Skin epidermis (tissue), 12 donors: ENCODE measurements around the gene MED8.

Experiments
- H3K27ac ChIP-seq, 21 experiments: fragments of 200-600 bp; sonication (generic) in 11 of 21; one replicate each; pipeline ENCODE4 v1.5.0; 2020; ENCODE audit warnings: mild to moderate bottlenecking in 3 of 21, inconsistent platforms in 2 of 21, moderate library complexity in 2 of 21
- H3K4me3 ChIP-seq, 7 experiments: fragments of 200-600 bp; sonication (generic) in 2 of 7; one replicate each; pipeline ENCODE4 v1.5.0; 2020; ENCODE audit warnings: inconsistent platforms in 2 of 7, mild to moderate bottlenecking in 2 of 7, moderate library complexity in 1 of 7

MED8 gene

DNA sequence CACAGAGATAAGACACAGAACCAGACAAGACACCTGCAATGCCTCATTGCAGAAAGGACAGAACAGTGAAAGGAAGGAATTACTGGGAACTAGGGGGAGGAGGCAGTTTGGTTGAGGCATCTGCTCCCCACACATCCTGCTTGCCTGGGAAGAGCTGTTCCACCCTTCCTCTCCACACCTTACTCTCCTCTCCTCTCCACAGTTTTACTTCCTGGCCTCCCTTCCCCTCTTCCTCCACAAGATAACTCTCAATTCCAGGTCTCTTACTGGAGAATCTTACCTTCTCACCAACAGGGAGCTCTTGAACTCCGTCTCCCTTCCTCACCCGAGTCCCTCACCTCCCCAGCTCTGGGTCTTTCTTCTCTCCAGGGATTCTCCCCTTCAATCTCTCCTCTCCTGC lies 23.9 kb downstream of the MED8 start:
- peak overlapping the region in 19 of 21 experiments; percentile 50 to 99 (median 97) for H3K27ac ChIP-seq
- H3K4me3 ChIP-seq = peak overlapping the region in 6 of 7 experiments; percentile 8 to 89 (median 77)

DNA sequence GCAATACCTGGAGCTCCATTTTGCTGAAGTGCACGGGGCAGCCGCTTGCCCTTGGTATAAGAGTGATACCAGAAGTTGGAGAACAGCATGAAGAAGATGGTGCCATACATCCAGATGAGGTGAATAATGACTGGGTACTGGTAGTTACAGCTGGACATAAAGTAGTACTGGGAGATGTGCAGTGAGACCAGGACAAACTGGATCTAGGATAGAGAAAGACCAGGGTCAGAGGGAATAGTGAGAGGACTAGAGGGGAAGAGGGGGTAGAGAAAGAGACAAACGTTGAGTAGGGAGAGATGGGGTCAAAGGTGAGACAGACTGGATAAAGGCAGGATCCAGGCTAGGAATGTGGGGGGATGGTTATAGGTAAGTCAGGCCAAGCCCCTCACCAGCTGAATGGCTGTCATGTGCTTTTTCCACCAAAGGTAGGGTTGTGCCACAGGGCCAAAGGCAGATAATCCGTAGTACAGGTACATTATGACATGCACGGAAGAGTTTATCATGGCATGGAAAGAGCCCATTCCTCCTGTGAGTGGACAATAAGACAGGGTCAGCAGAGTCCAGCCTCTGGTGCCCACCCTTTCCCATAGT lies 25.6 kb downstream of the MED8 start:
- H3K27ac ChIP-seq = peak overlapping the region in 2 of 21 experiments; percentile 39 to 98
- no peak overlapping the region for H3K4me3 ChIP-seq

DNA sequence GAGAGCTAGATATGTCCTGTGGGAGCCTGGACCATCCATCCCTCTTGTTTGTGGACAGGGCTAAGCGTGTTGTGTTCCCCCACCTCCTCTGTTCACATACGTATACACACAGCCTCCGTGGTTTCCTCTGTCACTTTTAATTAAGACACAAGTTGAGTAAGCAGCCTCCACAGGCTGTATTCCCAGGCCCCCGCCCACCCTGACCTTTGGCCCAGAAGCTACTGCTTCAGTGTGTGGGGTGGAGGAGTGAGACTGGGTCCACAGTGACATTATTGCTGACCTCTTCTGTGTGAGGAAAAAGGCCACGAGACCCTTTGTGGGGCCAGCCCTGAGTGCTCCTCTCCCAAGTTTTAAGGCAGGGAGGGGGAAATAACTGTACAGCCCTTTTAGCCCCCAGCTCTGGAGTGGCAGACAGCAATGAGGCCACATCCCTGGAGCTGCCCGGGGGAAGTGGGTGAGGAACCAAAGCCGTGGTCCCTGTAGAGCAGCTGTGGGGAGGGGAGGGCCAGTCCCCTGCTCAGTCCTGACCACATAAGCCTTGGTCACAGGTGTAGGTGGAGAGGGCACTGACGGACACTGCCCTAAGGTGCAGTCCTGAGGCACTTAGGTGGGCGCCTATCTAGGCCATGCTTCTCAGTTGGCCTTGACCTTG lies 26.2 kb downstream of the MED8 start:
- H3K27ac ChIP-seq = no peak overlapping the region

DNA sequence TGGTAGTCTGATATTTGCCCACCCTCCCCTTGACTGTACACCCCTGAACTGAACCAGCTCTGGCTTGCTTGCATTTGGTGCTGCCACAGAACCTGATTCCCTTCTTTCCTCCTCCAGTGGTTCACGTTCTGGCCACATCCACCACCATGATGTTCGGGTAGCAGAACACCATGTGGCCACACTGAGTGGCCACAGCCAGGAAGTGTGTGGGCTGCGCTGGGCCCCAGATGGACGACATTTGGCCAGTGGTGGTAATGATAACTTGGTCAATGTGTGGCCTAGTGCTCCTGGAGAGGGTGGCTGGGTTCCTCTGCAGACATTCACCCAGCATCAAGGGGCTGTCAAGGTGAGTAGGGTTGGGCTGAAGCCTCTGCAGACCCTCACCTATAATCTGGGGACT lies 29.0 kb downstream of the MED8 start:
- no peak overlapping the region for H3K27ac ChIP-seq
- peak overlapping the region in 1 of 7 experiments; percentile 59 for H3K4me3 ChIP-seq

More for the DNA sequence above, 26.2 kb downstream of the MED8 start:
- H3K4me3 ChIP-seq = no peak overlapping the region

DNA sequence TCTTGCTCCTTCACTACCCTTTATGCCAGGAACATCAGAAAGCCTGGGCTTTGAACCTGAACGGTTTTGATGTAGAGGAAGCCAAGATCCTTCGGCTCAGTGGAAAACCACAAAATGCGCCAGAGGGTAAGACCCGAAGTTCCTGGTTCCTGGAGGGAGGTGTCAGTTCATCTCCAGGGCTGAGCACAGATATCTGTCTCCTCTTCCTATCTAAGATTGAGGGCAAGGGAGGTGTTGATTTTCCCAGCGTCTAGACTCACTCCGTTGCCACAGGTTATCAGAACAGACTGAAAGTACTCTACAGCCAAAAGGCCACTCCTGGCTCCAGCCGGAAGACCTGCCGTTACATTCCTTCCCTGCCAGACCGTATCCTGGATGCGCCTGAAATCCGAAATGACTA lies 29.9 kb downstream of the MED8 start:
- Histone ChIP-seq H3K27ac (peak overlapping the region in 2 of 21 experiments; percentile 59 to 92), H3K4me3 (peak overlapping the region in 6 of 7 experiments; percentile 44 to 66 (median 55))

DNA sequence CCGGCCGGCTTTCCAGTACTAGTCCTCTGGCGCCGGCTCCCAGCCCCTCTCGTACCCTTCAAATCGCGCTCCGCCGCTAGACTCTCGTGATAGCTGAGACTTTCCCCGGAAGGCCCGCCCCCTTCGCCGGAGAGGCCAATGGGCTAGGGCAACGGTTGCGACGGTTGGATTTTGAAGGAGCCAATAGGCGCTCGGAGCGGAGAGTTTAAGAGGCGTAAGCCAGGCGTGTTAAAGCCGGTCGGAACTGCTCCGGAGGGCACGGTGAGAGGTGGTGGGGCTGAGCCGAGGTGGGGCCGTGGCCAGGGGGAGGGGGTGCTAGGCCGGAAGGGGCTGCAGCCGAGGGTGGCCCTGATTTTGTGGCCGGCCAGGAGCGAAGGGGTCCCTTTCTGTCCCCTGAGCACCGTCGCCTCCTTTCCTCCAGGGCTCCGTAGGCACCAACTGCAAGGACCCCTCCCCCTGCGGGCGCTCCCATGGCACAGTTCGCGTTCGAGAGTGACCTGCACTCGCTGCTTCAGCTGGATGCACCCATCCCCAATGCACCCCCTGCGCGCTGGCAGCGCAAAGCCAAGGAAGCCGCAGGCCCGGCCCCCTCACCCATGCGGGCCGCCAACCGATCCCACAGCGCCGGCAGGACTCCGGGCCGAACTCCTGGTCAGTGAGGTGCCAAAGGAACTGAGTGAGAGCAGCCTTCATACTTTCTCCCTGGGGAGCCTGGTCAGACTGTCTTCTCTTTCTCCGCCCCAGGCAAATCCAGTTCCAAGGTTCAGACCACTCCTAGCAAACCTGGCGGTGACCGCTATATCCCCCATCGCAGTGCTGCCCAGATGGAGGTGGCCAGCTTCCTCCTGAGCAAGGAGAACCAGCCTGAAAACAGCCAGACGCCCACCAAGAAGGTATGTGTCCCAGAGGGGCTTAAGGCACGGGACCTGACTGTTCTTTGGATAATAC lies 30.6 kb downstream of the MED8 start, which contains the start of gene CDC20:
Gene CDC20, plus strand, starts transcription at position 236 of the 948 bp plus-strand sequence. Its CDS starts 235 bp downstream, at position 471.
- peak within 1 kb of the TSS; percentile 44 to 66 (median 55) for H3K4me3 ChIP-seq
- peak within 1 kb of the TSS; percentile 36 to 99 (median 93) for H3K27ac ChIP-seq

DNA sequence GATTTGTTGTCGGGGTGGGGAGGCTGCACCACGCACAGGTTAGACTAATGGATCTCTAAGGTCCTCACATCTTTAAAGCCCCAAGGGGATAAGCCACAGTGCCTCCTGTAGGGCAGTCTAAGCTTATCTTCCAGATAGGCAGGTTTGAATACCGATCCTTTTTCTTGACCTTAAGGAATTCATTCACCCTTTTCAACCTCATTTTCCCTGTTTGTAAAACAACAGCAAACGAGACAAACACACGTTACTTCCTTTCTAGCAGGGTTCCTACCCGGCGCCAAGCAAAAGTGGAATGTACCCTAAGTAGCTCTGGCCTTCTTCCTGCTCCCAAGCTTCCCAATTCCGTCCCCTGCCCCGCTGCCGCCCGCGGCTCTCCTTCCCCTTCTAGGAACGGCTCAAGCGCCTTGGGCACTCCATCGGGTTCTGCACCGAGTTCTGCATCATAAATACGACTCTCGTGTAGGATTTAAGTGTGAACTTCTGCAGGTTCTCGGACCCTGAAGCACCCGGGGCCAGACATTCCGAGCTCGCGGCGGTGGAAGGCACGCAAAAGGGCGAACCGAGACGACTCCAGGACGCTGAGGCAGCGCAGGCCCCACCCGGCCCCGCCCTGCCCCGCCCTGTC lies 31.4 kb downstream of the MED8 start:
- peak overlapping the region; percentile 36 to 99 (median 93) for H3K27ac ChIP-seq
- H3K4me3 ChIP-seq = peak overlapping the region; percentile 44 to 66 (median 55)

DNA sequence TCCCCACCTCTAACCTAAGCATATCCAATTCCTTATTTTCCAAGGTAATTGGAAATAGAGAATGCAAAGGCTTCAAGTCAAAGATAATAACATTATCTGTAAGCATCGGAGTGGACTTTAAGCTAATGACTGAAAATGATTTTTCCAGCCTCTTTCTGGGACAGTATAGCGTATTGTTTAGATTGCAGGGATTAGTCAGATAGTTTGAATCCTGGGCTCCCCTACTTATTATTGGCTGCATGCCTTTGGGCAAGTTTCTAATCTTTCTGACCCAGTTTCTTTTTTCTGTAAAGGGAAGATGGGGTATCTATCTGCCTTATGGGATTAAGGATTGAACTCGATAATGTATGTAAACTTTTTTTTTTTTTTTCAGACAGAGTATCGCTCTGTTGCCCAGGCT lies 32.3 kb downstream of the MED8 start:
- Histone ChIP-seq H3K4me3 (peak overlapping the region in 1 of 7 experiments; percentile 55), H3K27ac (no peak overlapping the region)

DNA sequence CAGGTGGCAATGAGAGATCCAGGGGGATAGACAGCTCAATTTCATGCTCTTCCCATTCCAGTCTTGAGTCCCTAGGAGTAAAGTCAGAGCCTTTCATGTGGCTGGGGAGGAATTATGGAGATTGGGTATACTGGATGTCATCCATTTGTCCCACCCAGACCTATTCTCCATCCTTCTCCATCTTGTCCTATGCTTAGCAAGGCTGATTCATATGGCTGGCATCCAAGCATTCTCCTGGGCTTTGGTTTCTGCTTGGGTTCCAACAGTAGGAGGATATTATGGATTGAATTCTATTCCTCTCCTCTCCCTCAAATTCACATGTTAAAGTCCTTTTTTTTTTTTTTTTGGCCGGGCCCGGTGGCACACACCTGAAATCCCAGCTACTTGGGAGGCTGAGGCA lies 34.7 kb downstream of the MED8 start:
- H3K27ac ChIP-seq = no peak overlapping the region
- no peak overlapping the region for H3K4me3 ChIP-seq

DNA sequence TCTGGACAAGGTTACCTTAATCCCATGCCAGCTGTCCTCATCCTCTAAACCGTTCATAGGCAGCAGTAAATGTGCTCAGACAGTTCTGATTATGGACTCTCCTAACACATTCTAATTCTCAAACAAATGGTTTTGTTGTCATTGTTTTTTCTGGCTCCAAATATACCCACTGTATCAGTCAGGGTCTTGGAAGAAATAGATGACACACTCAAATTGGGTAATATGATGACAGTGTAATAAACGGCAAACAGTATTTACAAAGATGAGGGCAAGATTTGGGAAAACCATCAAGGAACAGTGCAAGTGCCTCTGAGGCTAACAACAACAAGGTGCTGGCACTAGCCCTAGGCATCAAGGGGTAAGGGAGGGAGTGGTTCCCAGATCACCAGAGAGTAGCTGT lies 35.1 kb downstream of the MED8 start:
- Histone ChIP-seq H3K27ac (no peak overlapping the region), H3K4me3 (no peak overlapping the region)

DNA sequence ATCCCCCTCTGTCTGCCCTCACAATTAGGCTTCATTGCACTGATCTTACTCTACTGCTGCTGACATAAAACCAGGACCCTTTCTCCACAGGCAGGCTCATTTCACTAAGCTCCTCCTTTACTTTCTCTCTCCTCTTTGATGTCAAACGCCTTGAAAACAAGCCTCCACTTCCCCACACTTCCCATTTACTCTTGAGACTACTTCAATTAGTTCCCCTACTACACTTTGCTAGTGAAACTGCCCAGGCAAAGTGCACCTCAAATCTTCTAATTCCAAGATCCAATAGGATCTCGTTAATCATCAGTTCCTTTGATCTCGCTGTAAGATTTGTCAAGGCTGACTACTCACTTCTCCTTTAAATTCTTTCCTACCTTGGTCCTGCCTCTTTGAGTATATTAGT lies 36.7 kb downstream of the MED8 start:
- H3K27ac ChIP-seq = no peak overlapping the region
- H3K4me3 ChIP-seq = no peak overlapping the region

DNA sequence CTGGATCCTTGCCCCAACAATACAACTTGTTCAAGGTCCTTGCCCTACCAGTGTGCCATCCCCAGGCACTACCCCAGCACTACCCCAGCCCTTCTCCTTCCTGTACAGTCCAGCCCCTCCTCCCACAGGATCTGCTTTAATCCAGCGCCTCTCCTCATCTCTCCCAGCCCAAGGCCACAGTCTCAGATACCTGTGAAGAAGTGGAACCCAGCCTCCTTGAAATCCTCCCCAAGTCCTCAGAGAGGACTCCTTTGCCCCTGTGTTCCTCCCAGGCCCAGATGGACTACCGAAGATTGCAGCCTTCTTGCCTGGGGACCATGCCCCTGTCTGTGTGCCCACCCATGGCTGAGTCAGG lies 37.3 kb downstream of the MED8 start:
- H3K27ac ChIP-seq = no peak overlapping the region
- H3K4me3 ChIP-seq = no peak overlapping the region

DNA sequence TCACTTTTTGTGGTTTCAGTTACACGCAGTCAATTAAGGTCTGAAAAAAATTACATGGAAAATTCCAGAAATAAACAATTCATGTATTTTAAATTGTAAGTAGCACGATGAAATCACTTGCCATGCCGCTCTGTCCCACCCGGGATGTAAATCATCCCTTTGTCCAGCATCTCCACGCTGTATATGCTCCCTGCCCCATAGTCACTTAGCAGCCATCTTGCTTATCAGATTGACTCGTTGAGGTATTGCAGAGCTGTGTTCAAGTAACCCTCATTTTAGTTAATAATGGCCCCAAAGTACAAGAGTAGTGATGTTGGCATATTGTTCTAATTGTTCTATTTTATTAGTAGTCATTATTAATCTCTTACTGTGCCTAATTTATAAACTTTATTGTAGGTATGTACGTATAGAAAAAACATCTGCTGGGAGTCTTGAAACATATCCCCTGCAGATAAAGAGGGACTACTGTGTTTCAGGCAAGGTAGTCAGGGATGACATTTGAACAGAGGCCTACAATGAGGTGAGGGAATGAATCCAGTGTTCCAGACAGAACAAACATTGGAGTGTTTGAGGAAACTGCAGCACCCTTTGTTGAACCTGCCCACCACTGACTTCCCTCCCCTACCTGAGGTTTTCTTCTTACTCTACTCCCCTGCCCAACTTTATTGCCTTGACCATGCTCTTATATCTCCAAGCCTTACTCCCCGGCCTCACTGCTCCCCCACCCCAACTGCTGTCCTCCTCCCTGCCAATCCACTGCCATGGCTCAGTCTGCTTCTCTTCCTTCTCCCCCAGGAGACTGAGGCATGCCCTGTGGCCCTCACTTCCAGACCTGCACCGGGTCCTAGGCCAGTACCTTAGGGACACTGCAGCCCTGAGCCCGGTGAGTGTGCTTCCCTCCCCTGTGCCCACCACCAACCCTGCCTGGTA lies 37.9 kb downstream of the MED8 start:
- no peak overlapping the region for H3K27ac ChIP-seq
- no peak overlapping the region for H3K4me3 ChIP-seq

DNA sequence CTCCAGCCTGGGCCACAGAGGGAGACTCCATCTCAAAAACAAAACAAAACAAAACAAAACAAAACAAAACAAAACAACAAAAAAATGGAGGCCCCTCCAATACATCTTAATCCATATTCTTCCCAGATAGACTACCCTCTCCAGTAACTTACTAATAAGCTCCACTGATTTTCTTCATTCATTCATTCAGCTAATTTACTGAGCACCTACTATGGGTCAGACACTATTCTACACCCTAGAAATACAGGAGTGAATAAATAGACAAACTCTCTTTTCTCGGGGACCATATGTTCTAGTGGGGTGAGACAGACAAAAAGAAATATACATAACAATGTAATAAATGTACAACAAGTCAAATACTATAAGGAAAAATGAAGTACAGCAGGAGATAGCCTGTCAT lies 38.6 kb downstream of the MED8 start:
- Histone ChIP-seq H3K4me3 (no peak overlapping the region), H3K27ac (no peak overlapping the region)

DNA sequence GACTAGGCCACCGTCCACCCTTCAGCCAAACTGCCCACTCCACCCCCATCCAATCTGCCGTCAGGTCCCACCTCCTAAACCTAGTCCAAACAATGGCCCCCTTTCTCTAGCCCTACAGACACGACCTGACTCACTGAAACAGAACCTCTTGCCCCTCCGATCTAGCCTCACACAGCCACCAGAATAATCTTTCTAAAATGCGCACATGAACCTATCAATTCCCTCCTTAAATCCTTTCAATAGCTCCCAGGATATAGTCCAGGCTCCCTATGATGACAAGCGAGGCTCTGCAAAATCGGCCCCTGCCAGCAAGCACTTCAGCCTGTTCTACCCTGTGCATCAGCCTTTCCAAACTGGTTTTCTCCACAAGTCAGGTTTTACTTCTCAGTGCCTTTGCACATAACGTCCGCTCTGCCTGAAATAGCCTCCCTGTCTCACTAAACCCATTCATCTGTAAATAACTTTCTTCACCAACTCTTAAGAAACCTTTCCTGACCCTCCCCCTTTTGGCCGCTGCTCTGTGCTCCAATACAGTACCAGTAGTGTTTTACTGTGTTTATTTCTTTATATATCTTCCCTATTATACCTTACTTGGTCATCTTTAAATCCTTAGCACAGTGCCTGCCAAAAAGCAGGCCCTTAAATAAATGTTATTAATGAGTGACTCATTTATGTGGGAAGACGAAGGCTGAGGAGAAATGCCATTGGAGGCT lies 39.9 kb downstream of the MED8 start:
- H3K4me3 ChIP-seq = peak overlapping the region; percentile 34 to 55 (median 48)
- H3K27ac ChIP-seq = peak overlapping the region in 20 of 21 experiments; percentile 67 to 95 (median 86)

DNA sequence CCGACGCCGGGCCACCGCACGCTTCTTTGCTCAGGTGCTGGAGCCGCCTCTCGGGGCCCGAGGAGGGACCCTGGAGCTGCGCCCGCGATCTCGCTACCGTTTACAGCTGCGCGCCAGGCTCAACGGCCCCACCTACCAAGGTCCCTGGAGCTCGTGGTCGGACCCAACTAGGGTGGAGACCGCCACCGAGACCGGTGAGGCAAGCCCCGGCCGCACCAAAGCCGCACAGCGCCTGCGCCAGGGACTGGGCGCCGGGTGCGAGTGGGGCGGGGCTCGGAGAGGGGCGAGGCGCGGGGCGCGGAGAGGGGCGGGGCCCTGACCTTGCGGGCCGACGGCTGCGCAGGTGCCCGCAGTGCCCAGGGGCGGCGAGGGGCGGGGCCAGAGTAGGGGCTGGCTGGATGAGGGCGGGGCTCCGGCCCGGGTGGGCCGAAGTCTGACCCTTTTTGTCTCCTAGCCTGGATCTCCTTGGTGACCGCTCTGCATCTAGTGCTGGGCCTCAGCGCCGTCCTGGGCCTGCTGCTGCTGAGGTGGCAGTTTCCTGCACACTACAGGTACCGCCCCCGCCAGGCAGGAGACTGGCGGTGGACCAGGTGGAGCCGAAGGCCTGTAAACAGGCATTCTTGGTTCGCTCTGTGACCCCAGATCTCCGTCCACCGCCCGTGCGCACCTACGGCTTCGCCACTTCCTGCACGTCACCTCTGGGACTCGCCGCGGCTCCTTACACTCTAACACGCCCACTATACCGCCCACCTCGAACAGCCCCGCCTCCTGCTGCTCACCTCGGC lies 40.6 kb downstream of the MED8 start:
- Histone ChIP-seq H3K27ac (peak overlapping the region in 20 of 21 experiments; percentile 67 to 95 (median 86)), H3K4me3 (peak overlapping the region; percentile 34 to 55 (median 48))

DNA sequence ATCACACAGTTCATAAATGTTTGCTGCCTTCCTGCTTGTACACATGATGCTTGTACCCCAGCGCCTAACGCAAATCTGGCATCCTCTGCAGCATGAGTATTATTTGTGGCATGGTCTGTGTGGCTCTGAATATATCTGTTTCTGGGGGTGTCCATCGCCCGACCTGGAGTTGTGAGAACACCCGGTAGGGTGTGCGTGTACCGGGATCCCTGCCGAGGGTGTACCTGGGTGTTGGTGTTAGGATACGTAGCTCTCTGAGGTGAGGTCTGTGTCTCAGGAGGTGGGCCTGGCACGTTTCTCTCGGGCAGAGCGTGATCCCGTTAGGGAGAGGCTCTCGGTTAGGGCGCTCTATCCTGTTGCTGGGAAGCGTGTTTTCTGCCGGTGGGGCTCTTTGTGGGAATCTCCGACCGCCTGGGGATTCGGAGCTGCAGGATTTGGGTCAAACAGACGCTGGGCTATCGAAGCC lies 41.2 kb downstream of the MED8 start:
- H3K27ac ChIP-seq = peak overlapping the region in 20 of 21 experiments; percentile 55 to 95 (median 86)
- peak overlapping the region; percentile 34 to 55 (median 48) for H3K4me3 ChIP-seq
